Liver (tissue), 9 donors: ENCODE measurements around the gene KIRREL3. TPM values are rescaled to one million over a fixed set of nuclear protein-coding genes. Genes with fewer than 3 reads are reported as not detected.

Experiments
- DNase-seq: peaks from one replicate; pipeline ENCODE4 v3.0.0-alpha.2; 2017; ENCODE audit warnings: low spot score
- H3K27ac ChIP-seq, 2 donors: one replicate each; pipeline ENCODE4 v1.7.0; 2013; ENCODE audit warnings: inconsistent platforms in 2 of 2, low read length in 2 of 2, control low read depth in 1 of 2, low read depth in 1 of 2, mild to moderate bottlenecking in 1 of 2
- H3K27me3 ChIP-seq, 4 donors: one replicate each; pipeline versions ENCODE4 v1.6.1 to v1.7.0; 2013; ENCODE audit warnings: low read length in 3 of 4, inconsistent platforms in 1 of 4, mild to moderate bottlenecking in 1 of 4, moderate library complexity in 1 of 4; ENCODE audit not compliant: control insufficient read depth in 4 of 4, insufficient read depth in 4 of 4
- H3K36me3 ChIP-seq, 4 donors: one replicate each; pipeline versions ENCODE4 v1.6.1 to v1.7.0; 2013; ENCODE audit warnings: low read length in 3 of 4, mild to moderate bottlenecking in 3 of 4, low read depth in 1 of 4, moderate library complexity in 1 of 4; ENCODE audit not compliant: control insufficient read depth in 4 of 4, insufficient read depth in 3 of 4
- H3K4me1 ChIP-seq, 4 donors: one replicate each; pipeline versions ENCODE4 v1.6.1 to v1.7.0; 2013; ENCODE audit warnings: low read length in 3 of 4, mild to moderate bottlenecking in 3 of 4, moderate library complexity in 1 of 4; ENCODE audit not compliant: control insufficient read depth in 4 of 4, insufficient read depth in 4 of 4
- H3K4me3 ChIP-seq, 3 donors: one replicate each; pipeline versions ENCODE4 v1.6.1 to v1.7.0; 2013; ENCODE audit warnings: low read length in 3 of 3, control low read depth in 1 of 3, low read depth in 1 of 3, mild to moderate bottlenecking in 1 of 3
- H3K9ac ChIP-seq, 2 donors: one replicate each; pipeline ENCODE4 v1.7.0; 2013; ENCODE audit warnings: low read length in 2 of 2, mild to moderate bottlenecking in 2 of 2, moderate library complexity in 2 of 2, control low read depth in 1 of 2, low read depth in 1 of 2
- H3K9me3 ChIP-seq, 4 donors: one replicate each; pipeline versions ENCODE4 v1.6.1 to v1.7.0; 2013; ENCODE audit warnings: low read length in 3 of 4; ENCODE audit not compliant: control insufficient read depth in 4 of 4
- ATF3 ChIP-seq: IDR thresholded peaks from 2 replicates; pipeline ENCODE4 v1.6.1; 2016; ENCODE audit warnings: antibody characterized with exemption
- CTCF ChIP-seq: fragments of 150-350 bp; IDR thresholded peaks from 2 replicates; pipeline ENCODE4 v1.5.1; 2017; ENCODE audit warnings: improper control_type of control experiment, low read depth, low read length; ENCODE audit not compliant: missing input control
- EGR1 ChIP-seq, 2 donors: IDR thresholded peaks; 2 replicates each; pipeline ENCODE4 v1.6.1; 2016 to 2018; ENCODE audit warnings: antibody characterized with exemption in 2 of 2, low read depth in 2 of 2
- FOXA1 ChIP-seq: IDR thresholded peaks from 2 replicates; pipeline ENCODE4 v1.6.1; 2016; ENCODE audit warnings: antibody characterized with exemption
- FOXA2 ChIP-seq: IDR thresholded peaks from 2 replicates; pipeline ENCODE4 v1.6.1; 2016; ENCODE audit warnings: antibody characterized with exemption
- HNF4A ChIP-seq, 2 donors: conservative IDR thresholded peaks; 2 replicates each; pipeline ENCODE4 v1.6.1; 2016; ENCODE audit warnings: antibody characterized with exemption in 2 of 2, mild to moderate bottlenecking in 2 of 2
- HNF4G ChIP-seq: IDR thresholded peaks from 2 replicates; pipeline ENCODE4 v1.6.1; 2016; ENCODE audit warnings: antibody characterized with exemption
- JUND ChIP-seq, 2 donors: IDR thresholded peaks; 2 replicates each; pipeline ENCODE4 v1.6.1; 2016; ENCODE audit warnings: antibody characterized with exemption in 2 of 2
- MAX ChIP-seq: IDR thresholded peaks from 2 replicates; pipeline ENCODE4 v1.6.1; 2016; ENCODE audit warnings: antibody characterized with exemption
- NR2F2 ChIP-seq: IDR thresholded peaks from 2 replicates; pipeline ENCODE4 v1.6.1; 2016; ENCODE audit warnings: antibody characterized with exemption
- RAD21 ChIP-seq, 2 donors: IDR thresholded peaks; 2 replicates each; pipeline ENCODE4 v1.6.1; 2016; ENCODE audit warnings: antibody characterized with exemption in 2 of 2, mild to moderate bottlenecking in 2 of 2
- REST ChIP-seq: IDR thresholded peaks from 2 replicates; pipeline ENCODE4 v1.6.1; 2016; ENCODE audit warnings: antibody characterized with exemption, mild to moderate bottlenecking
- RXRA ChIP-seq, 2 donors: IDR thresholded peaks; 2 replicates each; pipeline ENCODE4 v1.6.1; 2017 to 2018; ENCODE audit warnings: antibody characterized with exemption in 2 of 2, mild to moderate bottlenecking in 1 of 2
- SP1 ChIP-seq: IDR thresholded peaks from 2 replicates; pipeline ENCODE4 v1.6.1; 2018; ENCODE audit warnings: antibody characterized with exemption, mild to moderate bottlenecking
- TAF1 ChIP-seq: conservative IDR thresholded peaks from 2 replicates; pipeline ENCODE4 v1.6.1; 2016; ENCODE audit warnings: antibody characterized with exemption, mild to moderate bottlenecking
- YY1 ChIP-seq: IDR thresholded peaks from 2 replicates; pipeline ENCODE4 v1.6.1; 2016; ENCODE audit warnings: antibody characterized with exemption, mild to moderate bottlenecking
- ZBTB33 ChIP-seq: IDR thresholded peaks from 2 replicates; pipeline ENCODE4 v1.6.1; 2016; ENCODE audit warnings: antibody characterized with exemption
- WGBS: extraction: QIAGEN DNeasy Blood & Tissue Kit; methylation state at CpG from one replicate; pipeline ENCODE4 v1.1.7; 2013; 5-methylcytosine and 5-hydroxymethylcytosine counted together
- polyA plus RNA-seq, 2 donors: library from polyadenylated mRNA; stranded (reverse) in 1 of 2; unstranded in 1 of 2; fragments of 200-250 nt in 1 of 2; fragments of >200 nt in 1 of 2; fragmentation: Nextera tagmentation in 1 of 2; extraction: Ambion mirVana in 1 of 2; gene quantifications; one replicate each; pipeline versions ENCODE4 v1.2.1 to v1.2.3, GENCODE V29; 2013 to 2015
- total RNA-seq, 2 donors: library from RNA; depleted of rRNA; stranded (reverse); fragments of >200 nt; gene quantifications; one replicate each; pipeline ENCODE4 v1.2.3, GENCODE V29; 2014
- donor health status: healthy.
- donor health status: healthy.
- donor health status: healthy.
- donor health status: healthy.
- donor health status: healthy.

KIRREL3 gene
- total and polyA plus RNA-seq, 4 donors, result 0.03 to 0.29 (median 0.08) TPM; not detected in 1

- H3K27ac ChIP-seq, result no peak overlapping the region
- no peak for TF ChIP-seq YY1
- no peak for TF ChIP-seq NR2F2
- TF ChIP-seq ATF3, result no peak
- TF ChIP-seq REST, result no peak
- no peaks in the 10 kb centered on the region for H3K27me3 ChIP-seq
- WGBS, result 85% methylated on average over 21 of the region's 21 CpGs
- no peak for DNase-seq
- H3K9me3 ChIP-seq, result no peaks in the 10 kb centered on the region
- H3K4me3 ChIP-seq, result no peak overlapping the region
- no peaks in the 10 kb centered on the region for H3K4me1 ChIP-seq
- no peak overlapping the region for H3K9ac ChIP-seq
- H3K36me3 ChIP-seq, result no peaks in the 10 kb centered on the region
These were observed 407.8 kb downstream of the KIRREL3 start for GRCh38 chr11:126592496-126593410.

- WGBS, result 81% methylated on average over 6 of the region's 6 CpGs
These were observed 408.5 kb downstream of the KIRREL3 start for GRCh38 chr11:126591966-126592489.

More at GRCh38 chr11:126591966-126592489, 408.5 kb downstream of the KIRREL3 start:
- DNase-seq, result no peak
- Histone ChIP-seq H3K4me1 (no peaks in the 10 kb centered on the region), H3K36me3 (no peaks in the 10 kb centered on the region), H3K27me3 (no peaks in the 10 kb centered on the region), H3K27ac (no peak overlapping the region), H3K9ac (no peak overlapping the region), H3K9me3 (no peaks in the 10 kb centered on the region), H3K4me3 (no peak overlapping the region)
- no peak for TF ChIP-seq HNF4G
- TF ChIP-seq RAD21 (IDR thresholded peaks at IDR 0.05), result no peak
- no peak for TF ChIP-seq ZBTB33
- no peak for TF ChIP-seq MAX
- TF ChIP-seq FOXA2, result no peak
- TF ChIP-seq JUND (IDR thresholded peaks at IDR 0.05), result no peak
- no peak for TF ChIP-seq FOXA1
- TF ChIP-seq RXRA (IDR thresholded peaks at IDR 0.05), result no peak
- no peak for TF ChIP-seq HNF4A (conservative IDR thresholded peaks at IDR 0.05)
- no peak for TF ChIP-seq EGR1 (IDR thresholded peaks at IDR 0.05; ENCODE audit: low read depth in 2 of 2)
- TF ChIP-seq REST, result no peak
- TF ChIP-seq ATF3, result no peak
- no peak for TF ChIP-seq NR2F2
- TF ChIP-seq CTCF, result no peak
- TF ChIP-seq SP1, result no peak
- no peak for TF ChIP-seq TAF1
- no peak for TF ChIP-seq YY1
